Stimulated activated CD4-positive, alpha-beta T cell treated with anti-CD3 and anti-CD28 coated beads, Interleukin-2, amount 100 ng/mL, for 24 hours (primary cell): ENCODE results near the gene HERPUD1.
A peak's percentile ranks its signal among the peaks of the same experiment; 100 is the strongest.
"Not testable (repeated sequence)": the region's sequence is repeated elsewhere in the genome, so short reads cannot be mapped to it uniquely, and the experiment has no call there.

Experiments used
- DNase-seq, 2 donors: peaks; one replicate each; pipeline ENCODE4 v3.0.0-alpha.2; 2020

HERPUD1 gene

DNA sequence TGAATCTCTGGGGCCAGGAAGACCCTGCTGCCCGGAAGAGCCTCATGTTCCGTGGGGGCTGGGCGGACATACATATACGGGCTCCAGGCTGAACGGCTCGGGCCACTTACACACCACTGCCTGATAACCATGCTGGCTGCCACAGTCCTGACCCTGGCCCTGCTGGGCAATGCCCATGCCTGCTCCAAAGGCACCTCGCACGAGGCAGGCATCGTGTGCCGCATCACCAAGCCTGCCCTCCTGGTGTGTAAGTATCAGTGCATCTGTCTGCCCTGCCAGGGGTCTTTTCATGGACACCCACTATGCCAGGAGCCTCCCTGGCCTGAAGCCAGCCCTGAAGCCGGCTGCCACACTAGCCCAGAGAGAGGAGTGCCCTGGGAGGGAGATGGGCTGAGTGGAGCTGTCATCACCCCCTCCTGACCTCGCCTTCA lies 29.9 kb downstream of the HERPUD1 start, which contains the start of gene CETP:
CETP (plus strand) TSS at position 100 of the 431 bp plus-strand sequence; CDS start at position 130, 30 bp downstream.
- DNase-seq: no peak

DNA sequence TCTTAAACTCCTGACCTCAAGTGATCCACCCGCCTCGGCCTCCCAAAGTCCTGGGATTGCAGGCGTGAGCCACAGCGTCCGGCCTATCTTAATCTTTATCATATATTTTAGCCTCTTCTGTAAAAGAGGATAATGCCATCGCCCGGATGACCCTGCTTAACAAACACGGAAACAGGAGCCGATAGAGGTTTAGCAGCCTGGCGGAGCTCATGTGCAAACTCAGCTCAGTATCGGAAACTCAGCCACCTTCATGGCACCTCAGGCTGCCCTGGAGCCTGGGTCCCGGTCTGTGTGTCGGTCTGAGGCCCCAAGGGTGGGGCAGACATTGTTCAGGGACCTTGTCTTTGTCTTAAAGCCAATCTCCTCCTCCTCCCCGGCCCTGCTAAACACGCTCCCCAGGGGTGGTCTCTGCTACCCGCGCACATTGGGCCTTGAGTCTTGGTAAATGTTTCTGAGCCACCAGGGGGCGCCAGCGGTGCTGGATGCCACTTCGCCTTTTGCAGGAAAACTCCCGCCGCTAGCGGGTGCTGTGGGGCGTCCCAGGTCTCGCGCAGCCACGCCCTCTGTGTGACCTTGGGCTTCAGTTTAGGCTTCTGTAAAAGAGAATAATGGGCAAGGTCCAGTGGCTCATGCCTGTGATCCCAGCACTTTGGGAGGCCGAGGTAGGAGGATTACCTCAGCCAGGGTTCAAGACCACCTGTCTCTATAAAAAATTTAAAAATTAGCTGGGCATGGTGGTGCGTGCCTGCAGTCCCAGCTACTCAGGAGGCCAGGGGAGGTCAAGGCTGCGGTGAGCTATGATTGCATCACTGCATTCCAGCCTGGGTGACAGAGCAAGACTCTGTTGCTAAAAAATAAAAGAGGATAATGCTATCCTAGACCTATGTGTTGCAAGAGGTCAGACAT lies 32.6 kb downstream of the HERPUD1 start:
- peak; percentile 99 for DNase-seq

DNA sequence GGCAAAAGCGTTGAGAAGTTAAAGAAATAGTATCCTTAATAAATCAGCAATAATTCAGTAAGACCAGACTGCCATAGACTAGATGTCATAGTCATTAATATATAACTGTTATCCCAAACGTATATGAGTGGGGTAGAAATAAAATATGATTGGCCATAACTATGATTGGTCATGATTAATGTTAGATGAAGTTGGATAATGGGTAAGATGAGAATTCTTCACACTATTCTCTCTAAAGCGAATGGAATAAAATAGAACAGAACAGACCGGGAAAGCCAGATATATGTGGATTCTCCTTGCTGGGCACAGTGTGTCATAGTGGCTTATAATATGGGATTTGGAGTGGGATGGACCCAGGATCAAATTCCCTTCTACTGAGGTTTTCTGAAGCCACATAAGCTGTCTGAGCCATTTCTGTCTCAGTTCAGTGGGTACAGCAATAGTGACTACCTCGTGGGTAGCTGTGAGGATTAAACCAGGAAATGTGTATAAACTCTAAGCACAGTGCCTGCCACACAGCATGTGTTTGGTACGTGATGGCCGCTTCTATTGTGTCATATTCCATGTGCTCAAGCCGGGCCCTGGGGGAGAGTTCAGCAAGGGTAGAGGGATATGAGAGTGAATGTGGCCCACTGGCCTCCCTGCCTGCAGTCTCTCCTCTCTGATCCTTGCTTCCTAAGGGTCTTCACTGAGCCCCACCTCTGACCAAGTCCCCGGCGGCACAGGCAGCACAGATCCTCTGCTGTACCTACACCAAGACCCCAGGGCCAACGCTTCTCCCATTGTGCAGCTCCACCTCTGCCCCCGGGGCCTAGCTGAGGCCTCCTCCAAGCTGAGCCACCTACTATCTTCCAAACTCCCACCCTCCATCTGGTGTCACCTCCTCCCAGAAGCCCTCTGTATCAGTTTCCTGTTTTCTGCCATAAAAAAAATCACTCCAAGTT lies 33.5 kb downstream of the HERPUD1 start:
- DNase-seq: no peak

GRCh38 chr16:56966093-56966475 lies 34.1 kb downstream of the HERPUD1 start:
- DNase-seq: no peak

- DNase-seq: no peak
These were observed 35.8 kb downstream of the HERPUD1 start for GRCh38 chr16:56967733-56968132.

DNA sequence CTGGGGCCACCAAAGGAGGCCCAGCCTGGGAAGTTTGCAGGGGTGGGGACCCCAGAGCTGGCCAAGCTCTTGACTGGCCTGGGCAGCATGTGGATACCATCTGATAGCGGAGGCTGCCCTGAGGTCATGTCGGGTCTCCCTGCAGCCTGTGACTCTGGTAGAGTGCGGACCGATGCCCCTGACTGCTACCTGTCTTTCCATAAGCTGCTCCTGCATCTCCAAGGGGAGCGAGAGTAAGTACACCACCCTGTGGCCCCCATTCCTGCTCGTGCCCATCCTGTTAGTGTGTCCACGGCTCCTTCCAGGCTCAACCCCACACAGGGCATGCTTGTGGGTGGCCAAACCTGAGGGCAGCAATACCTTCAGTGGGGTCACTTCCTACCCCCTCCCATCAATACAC lies 37.8 kb downstream of the HERPUD1 start:
- DNase-seq: no peak

DNA sequence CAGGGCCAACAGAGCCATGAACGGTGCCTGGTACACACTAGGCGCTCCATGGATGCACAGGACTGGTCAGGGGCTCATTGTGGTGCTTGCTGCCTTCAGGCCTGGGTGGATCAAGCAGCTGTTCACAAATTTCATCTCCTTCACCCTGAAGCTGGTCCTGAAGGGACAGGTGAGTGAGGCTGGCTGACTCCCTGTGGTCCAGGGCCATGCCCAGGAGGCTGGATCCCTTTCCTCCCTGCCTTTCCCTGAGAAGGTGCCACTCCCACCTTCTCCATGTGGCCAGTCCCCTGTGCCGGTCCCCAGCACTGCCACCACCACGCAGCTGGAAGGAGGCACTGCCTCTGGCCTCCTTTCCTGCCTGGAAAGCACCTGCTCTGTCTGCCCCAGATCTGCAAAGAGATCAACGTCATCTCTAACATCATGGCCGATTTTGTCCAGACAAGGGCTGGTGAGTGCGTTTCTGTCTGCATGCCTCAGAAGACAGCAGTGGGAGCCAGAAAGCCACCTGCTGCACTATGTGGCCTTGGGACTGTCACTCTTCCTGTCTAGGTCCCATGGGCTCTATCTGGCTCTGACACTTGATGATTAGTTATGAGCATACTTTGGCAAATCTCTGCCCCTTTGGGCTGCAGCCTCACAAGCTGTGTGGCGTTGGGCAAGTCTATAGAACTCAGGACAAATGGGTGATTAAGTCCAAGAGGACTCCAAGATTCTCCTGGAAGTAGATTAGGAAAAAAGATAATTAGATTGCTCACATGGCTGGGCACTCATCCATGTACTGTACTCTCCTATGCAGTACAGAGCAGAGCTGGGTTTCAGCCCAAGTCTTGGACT lies 39.2 kb downstream of the HERPUD1 start:
- no peak for DNase-seq

DNA sequence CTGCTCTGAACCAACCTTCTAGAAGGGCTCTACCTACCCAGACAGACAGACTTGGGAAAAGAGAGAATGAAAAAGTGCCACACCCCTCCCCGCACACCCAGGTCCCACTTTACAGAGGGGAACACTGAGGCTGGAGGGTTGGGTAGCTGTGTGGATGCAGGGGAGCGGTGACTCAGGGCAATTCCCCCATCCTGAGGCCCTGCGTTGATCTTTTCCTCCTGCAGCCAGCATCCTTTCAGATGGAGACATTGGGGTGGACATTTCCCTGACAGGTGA lies 39.8 kb downstream of the HERPUD1 start:
- DNase-seq: no peak

GRCh38 chr16:56972403-56973293 lies 40.7 kb downstream of the HERPUD1 start:
- no peak for DNase-seq

- DNase-seq: no peak
These were observed 41.4 kb downstream of the HERPUD1 start for GRCh38 chr16:56973294-56973689.

- DNase-seq: not testable (repeated sequence)
These were observed 42.0 kb downstream of the HERPUD1 start for GRCh38 chr16:56973899-56974298.

DNA sequence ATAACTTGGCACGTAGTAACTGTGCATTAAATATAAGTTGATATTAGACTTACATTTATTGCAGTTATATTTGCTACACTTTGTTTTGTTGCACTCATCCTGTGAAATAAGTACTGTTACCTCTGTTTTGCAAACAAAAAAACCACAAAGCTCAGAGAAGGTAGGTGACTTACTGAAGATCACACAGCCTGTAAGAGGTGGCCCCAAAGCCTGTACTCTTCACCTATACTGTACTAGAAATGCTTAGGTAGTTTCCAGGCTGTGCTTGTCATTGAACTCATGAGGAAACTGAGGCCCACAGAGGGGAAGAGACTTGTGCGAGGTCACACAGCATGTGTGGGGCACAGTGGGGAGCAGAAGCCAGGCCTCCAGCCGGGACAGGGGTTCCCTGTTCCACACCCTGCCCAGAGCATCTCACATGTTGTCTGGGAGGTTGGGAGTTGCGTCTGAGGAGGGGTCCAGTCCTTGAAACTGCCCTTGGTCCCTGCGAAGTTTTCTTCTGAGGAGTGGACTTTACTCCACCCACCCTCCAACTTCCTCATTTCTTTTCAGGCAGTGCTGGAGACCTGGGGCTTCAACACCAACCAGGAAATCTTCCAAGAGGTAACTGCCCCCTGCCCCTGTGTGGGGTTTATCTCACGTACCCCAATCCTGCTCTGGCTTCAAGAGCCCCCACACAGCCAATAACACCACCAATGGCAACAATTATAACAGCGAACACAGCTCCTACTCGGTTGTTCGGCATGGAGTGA lies 42.8 kb downstream of the HERPUD1 start:
- DNase-seq: no peak

- no peak for DNase-seq
These were observed 43.8 kb downstream of the HERPUD1 start for GRCh38 chr16:56975714-56976113.

DNA sequence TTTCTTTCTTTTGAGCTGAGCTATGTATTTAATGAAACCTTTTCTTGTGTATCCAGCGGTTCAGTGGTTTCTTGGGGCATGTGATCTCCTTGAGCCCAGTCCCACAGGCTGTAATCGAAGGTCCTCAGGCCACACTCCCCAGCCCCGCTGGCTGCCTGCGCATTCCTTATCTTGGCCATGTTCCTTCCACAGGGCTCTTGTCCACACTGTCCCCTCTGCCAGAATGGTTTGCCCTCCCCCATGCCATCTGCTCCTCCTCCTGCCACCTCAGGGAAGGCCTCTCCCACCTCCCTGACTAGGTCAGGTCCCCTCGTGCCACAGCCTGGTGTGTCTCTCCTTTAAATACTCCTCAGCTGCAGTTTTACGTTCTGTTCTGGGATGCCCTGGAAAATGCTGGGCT lies 45.3 kb downstream of the HERPUD1 start:
- DNase-seq: no peak

DNA sequence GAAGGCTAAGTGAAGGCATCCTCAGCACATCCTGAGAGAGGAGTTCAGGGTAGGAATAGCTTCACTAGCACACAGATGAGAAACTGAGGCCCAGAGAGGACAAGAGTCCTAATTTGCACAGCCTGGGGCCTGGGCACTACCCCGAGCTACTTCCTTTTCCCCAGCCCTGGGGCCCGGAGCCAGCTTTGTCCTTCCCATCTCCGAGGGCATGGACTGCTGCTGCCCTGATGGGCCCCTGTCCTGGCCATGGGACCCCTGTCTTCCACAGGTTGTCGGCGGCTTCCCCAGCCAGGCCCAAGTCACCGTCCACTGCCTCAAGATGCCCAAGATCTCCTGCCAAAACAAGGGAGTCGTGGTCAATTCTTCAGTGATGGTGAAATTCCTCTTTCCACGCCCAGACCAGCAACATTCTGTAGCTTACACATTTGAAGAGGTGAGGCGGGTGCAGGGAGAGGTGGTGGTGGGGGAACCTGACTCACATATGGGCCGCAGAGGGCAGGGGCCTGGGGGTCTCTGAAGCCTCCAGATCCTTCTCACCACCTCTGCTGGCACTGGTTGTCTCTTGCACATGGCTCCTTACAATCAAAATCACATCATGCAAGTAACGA lies 46.0 kb downstream of the HERPUD1 start:
- no peak for DNase-seq

- DNase-seq: no peak
These were observed 48.2 kb downstream of the HERPUD1 start for GRCh38 chr16:56980201-56980535.

DNA sequence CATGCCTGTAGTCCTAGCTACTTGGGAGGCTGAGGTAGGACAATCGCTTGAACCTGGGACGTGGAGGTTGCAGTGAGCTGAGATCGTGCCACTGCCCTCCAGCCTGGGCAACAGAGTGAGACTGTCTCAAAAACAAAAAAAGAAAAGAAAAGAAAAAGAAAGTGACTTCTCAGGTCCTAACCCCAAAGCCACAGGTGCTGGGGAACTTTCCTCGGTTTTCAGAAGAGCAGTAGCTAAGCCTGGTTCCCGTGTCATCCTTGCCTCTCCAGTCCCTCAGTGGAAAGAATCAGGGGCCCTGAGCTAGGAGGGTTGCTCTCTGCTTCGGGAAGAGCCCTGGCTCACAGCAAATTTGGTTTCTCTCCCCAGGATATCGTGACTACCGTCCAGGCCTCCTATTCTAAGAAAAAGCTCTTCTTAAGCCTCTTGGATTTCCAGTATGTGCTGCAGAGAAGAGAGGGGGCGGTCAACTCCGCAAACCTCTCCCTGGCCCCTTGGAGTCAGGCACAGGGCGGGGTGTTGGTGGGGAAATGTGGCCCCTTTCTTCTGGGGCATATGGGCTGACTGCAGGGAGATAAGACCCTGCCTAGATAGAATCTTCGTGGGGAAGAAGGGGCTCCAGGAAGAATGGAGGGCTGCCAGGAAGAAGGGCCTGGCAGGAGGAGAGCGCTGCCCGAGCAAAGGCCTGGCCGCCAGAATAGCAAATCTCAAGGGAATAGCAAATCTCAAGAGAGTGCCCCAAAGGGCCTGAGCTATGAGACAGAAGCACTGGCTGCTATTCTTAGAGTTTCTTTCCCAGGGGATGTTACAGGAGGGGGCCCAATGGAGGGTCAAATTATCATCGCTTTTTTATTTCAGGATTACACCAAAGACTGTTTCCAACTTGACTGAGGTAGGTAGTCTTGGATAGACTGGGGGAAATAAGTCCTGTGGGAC lies 49.1 kb downstream of the HERPUD1 start:
- DNase-seq: no peak

- no peak for DNase-seq
These were observed 49.9 kb downstream of the HERPUD1 start for GRCh38 chr16:56981729-56982271.

- DNase-seq: no peak
These were observed 50.8 kb downstream of the HERPUD1 start for GRCh38 chr16:56982695-56983094.
